ENCODE measurements around the gene SCUBE3.

GRCh38 chr6:35179901-35180535 lies 33.7 kb upstream of the SCUBE3 start:
- TF ChIP-seq CTCF (IDR thresholded peaks at IDR 0.05 in 8 of 11, conservative IDR thresholded peaks at IDR 0.05 in 3 of 11) (no peak), POLR2AphosphoS5 (IDR thresholded peaks at IDR 0.05) (no peak), POLR2A (IDR thresholded peaks at IDR 0.05) (no peak)
